Stimulated activated naive CD8-positive, alpha-beta T cell treated with anti-CD3 and anti-CD28 coated beads, Interleukin-15, Interleukin-2, amounts not matched to agents 100 U/mL and 50 U/mL, for 24 hours (primary cell): ENCODE measurements around the gene THUMPD1.
A peak's percentile ranks its signal among the peaks of the same experiment; 100 is the strongest.
"Not testable (repeated sequence)": the region's sequence is repeated elsewhere in the genome, so short reads cannot be mapped to it uniquely, and the experiment has no call there.

Experiments used
- ATAC-seq: fragments of 150-1000 bp; cut with Tn5 transposase; one replicate; pipeline ENCODE4 v1.10.0; 2021
- DNase-seq: peaks from one replicate; pipeline ENCODE4 v3.0.0; 2021

The THUMPD1 gene, protein sequence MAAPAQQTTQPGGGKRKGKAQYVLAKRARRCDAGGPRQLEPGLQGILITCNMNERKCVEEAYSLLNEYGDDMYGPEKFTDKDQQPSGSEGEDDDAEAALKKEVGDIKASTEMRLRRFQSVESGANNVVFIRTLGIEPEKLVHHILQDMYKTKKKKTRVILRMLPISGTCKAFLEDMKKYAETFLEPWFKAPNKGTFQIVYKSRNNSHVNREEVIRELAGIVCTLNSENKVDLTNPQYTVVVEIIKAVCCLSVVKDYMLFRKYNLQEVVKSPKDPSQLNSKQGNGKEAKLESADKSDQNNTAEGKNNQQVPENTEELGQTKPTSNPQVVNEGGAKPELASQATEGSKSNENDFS

DNA sequence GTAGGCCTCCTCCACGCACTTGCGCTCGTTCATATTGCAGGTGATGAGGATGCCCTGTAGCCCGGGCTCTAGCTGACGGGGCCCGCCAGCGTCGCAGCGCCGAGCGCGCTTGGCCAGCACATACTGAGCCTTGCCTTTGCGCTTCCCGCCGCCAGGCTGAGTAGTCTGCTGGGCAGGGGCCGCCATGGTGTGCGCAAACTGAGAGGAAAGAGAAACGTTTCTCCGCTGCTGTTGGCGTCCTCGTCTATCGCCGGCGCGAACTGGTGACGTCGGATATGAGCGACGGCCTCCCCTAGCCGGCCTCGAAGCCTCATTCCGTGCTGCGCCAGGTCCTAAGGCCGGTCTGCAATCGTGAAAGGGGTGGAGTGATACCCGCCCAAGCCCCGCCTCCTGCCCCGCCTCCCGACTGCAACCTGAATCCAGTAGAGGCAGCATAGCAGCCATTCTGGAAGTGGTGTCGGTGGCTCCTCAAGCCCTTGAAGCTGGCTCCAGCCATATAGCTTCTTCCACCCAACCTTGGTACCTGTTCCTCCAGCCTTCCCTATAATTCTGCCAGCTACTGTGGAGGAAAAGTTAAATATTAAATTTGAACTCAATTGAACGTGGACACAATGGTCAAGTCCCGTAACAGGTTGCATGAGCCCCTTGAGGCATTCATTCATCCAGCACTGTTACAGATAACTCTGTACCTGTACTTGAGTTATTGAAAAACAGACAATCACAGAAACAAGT is at the start of gene THUMPD1:
TSS of gene THUMPD1 (minus strand) at position 265 of the 732 bp plus-strand sequence. CDS start at position 186, 79 bp downstream.
- ATAC-seq, result peak; percentile 98
- DNase-seq, result peak; percentile 99

DNA sequence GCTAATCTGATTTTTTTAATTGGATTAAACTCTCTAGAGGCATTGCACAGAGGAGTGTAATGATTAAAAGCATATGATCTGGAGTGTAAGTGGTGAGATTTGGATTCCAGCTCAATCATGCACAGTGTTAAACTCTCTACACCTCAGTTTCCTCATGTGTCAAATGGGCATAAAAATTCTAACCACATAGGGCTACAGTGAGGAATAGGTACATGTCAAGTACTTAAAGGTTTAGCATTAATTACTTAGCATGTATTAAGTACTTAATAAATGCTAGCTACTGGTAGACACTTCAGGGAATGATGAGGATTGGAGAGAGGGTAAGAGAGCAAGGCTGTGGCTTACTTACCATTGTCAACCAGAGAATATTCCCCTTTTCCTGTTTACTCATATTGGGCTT is 47.5 kb upstream of the THUMPD1 start:
- DNase-seq (no peak), ATAC-seq (no peak)

GRCh38 chr16:20784204-20784603 is 42.6 kb upstream of the THUMPD1 start:
- DNase-seq, result no peak
- no peak for ATAC-seq

- ATAC-seq (no peak), DNase-seq (no peak)
These were observed 40.9 kb upstream of the THUMPD1 start for GRCh38 chr16:20782470-20782869.

- ATAC-seq (no peak), DNase-seq (no peak)
These were observed 40.1 kb upstream of the THUMPD1 start for GRCh38 chr16:20781697-20782096.

- DNase-seq (peak; percentile 73), ATAC-seq (peak; percentile 73)
These were observed 33.2 kb upstream of the THUMPD1 start for GRCh38 chr16:20774703-20775362.

GRCh38 chr16:20773679-20774078 is 32.1 kb upstream of the THUMPD1 start:
- ATAC-seq (no peak), DNase-seq (no peak)

GRCh38 chr16:20768818-20769217 is 27.2 kb upstream of the THUMPD1 start:
- ATAC-seq, result no peak
- DNase-seq, result no peak

DNA sequence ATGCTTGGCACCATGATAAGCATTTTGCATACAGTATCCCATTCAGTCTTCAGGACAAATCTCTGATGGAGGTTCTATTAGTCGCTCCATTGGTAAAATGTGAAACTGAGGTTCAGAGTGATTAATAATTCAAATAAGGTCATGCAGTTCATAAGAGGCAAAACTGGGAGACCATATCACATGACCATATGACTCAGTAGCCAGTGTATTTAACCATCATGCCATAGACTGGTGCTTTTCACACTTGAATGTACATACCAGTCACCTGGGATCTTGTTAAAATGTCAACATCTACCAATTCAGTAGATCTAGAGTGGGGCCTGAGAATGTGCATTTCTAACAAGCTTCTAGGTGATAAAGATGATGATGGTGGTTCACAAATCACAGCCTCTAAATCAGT is 26.5 kb upstream of the THUMPD1 start:
- ATAC-seq, result no peak
- DNase-seq, result no peak

DNA sequence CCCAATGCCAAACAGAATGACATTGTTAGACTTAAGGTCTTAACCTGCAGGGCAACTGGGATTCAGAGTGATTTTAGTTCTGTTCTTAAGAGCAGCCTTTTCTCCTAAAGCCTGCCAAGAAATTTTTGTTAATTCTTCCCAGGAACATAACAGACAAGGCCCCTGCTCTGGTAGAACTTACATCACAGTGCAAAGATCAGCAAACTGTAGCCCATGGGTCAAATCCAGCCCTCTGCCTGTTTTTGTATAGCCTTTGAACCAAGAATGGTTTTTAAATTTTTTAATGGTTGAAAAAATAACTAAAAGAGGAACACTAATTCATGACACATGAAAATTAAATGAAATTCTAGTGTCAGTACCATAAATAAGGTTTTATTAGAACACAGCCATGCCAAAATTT is 26.0 kb upstream of the THUMPD1 start:
- DNase-seq (no peak), ATAC-seq (no peak)

DNA sequence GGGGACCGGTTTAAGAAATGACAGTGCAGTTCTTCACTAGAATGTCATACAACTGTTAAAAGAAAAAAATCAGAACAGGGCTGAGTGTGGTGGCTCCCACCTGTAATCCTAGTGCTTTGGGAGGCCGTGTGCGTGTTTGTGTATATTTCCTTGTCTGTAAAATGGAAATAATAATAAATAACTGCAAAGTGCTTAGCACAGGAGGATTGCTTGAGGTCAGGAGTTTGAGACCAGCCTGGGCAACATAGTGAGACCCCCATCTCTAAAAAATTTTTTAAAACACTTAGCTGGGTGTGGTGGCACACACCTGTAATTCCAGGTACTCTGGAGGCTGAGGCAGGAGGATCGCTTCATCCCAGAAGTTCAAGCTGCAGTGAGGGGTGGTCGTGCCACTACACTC is 24.7 kb upstream of the THUMPD1 start:
- ATAC-seq (no peak), DNase-seq (no peak)

GRCh38 chr16:20765732-20766131 is 24.1 kb upstream of the THUMPD1 start:
- no peak for ATAC-seq
- DNase-seq, result no peak

GRCh38 chr16:20764448-20764847 is 22.8 kb upstream of the THUMPD1 start:
- DNase-seq, ATAC-seq: not testable (repeated sequence)

- ATAC-seq, result peak; percentile 99
- peak; percentile 56 for DNase-seq
These were observed 22.0 kb upstream of the THUMPD1 start, which contains the start of gene ACSM3 for GRCh38 chr16:20763461-20764232. Gene ACSM3, plus strand, starts transcription at chr16:20764014. Its CDS starts 6,021 bp downstream, at chr16:20770035.

- no peak for ATAC-seq
- no peak for DNase-seq
These were observed 20.9 kb upstream of the THUMPD1 start for GRCh38 chr16:20762404-20763123.

DNA sequence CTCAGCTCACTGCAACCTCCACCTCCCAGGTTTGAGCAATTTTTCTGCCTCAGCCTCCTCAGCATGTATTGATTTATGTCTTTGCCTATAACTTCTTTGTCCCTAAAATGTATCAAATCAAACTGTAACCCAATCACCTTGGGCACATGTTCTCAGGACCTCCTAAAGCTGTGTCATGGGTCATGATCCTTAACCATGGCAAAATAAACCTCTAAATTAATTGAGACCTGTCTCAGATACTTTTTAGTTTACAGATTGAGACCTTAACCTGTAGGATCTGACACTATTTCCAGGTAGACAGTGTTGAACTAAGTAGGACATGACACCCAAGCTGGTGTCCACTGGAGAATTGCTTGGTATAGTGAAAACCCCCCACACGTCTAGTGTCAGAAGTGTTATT is 19.6 kb upstream of the THUMPD1 start:
- DNase-seq (no peak), ATAC-seq (no peak)

DNA sequence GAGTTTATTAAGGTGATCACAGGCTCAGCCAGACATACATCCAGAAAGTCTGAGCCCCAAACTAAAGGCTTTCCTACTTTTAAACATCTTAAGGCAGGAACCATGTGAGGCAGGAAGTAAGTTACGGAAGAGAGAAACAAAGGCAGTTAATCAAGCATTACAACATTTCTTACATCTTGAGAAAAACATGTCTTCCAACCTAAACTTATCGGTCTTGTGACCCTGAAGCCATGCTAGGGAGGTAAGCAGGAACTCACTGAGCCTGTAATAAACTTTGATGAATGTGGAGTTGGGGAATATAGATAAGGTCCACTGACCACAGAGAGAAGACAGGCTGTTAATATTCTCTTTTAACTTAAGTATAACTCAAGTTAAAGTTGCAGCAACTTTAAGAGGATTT is 18.7 kb upstream of the THUMPD1 start:
- DNase-seq, result no peak
- no peak for ATAC-seq

GRCh38 chr16:20755799-20756198 is 14.2 kb upstream of the THUMPD1 start:
- not testable (repeated sequence) for DNase-seq, ATAC-seq

DNA sequence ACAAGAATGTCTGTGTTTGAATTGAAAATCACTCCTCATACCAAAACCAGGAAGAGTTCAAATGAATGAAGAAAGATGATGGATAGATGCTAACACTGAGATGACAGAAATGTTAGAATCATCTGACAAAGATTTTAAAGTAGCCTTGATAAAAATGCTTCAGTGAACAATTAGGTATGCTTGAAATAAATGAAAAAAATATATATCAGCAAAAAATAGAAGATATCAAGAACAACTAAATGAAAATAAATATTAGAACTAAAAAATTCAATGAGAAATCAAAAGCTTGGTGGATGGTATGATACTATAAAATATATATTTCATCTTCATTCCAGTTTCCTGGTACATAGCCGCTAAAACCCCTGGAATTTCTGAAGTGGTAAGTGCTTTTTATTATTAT is 13.6 kb upstream of the THUMPD1 start:
- ATAC-seq, result no peak
- DNase-seq, result no peak

GRCh38 chr16:20753727-20754126 is 12.1 kb upstream of the THUMPD1 start:
- DNase-seq, result no peak
- ATAC-seq, result no peak

GRCh38 chr16:20750558-20750957 is 8.9 kb upstream of the THUMPD1 start:
- DNase-seq (no peak), ATAC-seq (no peak)
